Measurements from ENCODE around the gene CNKSR1.

Gene CNKSR1

DNA sequence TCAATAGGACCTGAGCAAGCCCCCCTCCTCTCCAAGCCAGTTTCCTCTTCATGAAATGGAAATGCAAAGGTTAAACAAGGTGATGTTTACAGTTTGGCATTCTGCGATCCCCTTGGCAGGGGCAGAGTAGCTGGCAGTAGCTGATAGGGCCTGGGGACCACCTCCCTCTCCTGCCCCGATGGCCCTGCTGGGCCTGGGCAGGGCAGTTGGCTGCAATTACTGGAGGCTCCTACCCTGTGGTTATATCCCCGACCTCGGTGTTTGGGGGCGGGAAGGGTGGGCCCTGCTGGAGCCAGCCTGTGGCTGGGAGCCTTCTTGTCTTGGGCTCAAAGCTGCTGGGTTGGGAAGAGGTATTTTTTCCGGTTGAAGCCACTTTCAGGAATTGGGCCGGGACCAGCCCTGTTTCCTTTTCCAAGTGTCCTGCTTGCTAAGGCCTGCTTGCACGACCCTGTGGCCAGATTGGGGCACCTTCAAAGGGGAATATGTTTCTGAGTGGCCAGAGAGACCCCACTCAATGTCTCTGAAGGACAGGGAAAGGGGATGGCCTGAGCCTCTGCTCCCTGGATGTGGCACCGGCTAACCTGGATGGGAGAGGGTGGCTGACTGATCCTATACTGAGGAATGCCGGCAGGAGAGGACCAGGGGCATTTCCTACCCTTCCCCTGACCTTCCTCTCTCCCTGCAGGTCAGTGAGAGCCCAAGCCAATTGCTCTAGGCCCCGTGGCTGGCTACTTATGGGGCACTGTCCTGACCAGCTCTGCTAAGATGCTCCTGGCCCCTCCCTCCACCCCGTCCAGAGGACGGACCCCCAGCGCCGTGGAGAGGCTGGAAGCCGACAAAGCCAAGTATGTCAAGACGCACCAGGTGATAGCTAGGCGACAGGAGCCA is 16.5 kb upstream of the CNKSR1 start:
- DNase-seq = no peak

DNA sequence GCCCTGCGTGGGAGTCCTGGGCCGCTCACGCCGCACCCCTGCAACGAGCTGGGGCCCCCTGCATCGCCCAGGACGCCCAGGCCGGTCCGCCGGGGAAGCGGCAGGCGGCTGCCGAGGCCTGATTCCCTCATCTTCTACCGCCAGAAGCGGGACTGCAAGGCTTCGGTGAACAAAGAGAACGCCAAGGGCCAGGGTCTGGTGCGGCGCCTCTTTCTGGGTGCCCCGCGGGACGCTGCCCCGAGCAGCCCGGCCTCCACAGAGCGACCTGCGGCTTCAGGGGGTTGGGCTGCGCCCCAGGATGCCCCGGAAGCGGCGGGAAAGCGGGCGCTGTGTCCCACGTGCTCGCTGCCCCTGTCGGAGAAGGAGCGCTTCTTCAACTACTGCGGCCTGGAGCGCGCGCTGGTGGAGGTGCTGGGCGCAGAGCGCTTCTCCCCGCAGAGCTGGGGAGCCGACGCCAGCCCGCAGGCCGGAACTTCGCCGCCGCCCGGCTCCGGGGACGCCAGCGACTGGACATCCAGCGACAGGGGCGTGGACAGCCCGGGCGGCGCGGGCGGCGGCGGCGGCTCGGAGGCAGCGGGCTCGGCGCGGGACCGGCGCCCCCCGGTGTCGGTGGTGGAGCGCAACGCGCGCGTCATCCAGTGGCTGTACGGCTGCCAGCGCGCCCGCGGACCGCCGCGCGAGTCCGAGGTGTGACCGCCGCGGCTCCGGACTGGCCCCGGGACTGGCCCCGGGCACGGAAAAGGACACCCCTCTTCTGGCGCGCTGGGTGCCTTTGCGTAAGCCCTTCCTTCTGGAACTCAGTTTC is 15.7 kb upstream of the CNKSR1 start:
- no peak for DNase-seq

DNA sequence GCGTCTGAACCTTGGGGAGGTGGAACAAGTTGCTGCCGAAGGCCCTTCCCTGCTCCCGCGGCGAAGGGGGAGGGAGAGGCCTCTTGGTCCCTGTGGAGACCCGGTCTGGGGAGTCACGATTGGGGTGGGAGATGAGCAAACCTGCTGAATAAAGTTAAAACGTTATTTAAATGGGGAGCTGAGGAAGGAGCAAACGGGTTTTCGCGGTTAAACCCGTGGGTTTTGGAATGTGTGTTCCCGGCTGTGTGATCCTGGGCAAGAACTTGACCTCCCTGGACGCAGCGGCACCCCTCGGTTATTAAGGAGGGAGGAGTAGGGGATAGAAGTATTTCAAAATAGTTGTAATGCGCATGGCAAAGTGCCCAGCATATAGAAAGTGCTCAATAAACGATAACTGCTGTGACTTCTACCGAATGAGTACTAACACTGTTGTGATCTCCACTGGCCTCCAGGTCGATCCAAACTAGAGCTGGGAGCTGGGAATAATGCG is 15.0 kb upstream of the CNKSR1 start:
- DNase-seq = no peak

DNA sequence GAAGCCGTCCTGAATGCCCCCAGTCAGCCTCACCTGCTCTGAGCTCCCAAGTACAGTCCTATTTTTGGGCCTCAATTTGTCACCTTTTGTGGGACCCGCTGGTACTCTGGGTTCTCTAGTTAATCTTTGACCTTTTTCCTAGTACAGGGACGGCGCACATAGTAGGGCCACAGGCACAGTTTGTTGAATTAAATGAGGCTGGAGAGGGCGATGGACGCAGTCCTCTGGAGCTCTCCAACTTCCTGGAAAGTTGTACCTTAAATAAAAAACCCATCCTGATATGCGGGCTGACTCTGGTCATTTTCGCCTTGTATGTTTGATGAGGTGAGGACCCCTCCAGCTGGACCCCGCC is 13.6 kb upstream of the CNKSR1 start:
- DNase-seq = no peak

DNA sequence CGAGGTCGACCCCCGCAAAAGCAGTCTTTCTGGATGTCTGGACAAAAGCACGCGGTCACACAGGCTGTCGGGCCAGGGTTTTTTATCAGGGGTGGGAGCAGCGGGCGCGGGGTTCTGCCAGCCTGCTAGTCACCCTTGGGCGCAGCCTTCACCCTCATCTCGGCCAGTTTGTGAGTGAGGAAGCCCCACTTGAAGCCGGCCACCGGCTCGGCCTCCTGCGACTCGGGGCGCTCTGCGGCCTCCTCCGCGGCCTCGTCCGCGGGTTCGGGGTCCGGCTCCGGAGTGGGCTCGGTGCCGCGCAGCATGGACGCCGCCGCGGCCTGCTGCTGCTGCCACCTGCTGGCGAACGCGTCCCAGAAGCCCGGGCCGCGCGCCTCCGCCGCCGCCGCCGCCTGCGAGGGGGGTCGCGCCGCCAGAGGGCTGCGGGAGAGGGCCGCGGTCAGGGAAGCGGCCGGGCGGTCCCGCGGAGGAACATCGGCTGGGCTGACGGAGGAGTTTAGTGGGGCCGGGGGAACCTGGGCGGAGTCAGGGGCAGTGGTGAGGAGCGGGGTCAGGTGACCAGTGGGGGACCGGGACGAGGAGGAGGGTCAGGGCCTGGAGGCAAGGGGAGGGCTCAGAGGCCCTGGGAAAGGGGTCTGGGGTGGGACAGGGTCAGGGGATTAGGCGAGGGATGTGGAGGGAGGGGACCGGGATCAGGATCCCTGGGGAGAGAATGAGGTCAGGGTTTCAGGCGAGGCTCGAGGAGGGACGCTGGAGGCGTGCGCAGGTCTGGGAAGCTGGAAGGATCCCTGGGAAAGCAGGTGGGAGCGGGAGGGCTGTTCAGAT is 13.0 kb upstream of the CNKSR1 start:
- no peak for DNase-seq

DNA sequence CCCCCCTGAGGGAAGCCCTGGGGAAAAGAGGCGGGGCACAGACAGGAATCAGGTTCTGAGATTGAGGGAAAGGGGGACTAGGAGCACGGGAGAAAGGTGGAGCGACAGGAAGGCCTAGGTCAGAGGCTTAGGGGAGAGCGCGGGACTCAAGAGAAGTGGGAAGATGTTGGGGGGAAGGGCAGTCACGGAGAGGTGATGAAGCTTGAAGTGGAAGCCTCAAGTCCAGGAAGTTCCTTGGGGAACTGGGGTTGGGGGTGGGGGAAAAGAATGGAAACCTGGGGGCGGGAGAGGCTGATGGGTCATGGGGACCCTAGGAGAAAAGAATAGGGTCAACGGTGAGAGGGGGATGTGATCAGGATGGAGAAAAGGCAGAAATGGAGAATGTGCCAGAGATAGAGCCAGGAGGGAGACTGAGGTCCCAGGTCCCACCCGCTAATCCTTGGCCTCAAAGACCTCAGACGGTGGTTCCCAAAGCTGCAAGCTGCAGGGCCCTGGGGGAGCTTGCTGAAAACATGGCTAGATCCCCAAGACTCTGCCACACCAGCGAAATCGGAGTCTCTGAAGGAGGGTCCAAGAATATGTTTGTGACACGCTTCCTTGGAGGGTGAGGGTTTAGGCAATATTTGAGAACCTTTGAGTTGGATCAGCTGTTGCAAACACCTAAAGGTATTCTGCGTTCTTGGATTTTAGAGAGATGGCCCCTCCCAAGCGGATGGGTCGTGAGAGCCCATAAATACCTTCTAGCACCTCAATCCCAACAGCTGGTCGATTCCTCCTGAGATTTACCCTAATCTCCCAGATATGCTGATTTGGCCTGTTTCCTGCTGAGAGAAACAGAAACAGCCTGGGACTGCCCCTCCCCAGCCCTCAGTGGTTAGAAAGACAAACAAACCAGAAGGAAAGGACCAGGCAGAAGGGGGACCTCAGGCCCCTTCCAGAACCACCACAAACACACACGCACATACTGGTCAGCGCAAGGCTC is 12.1 kb upstream of the CNKSR1 start:
- DNase-seq = no peak

DNA sequence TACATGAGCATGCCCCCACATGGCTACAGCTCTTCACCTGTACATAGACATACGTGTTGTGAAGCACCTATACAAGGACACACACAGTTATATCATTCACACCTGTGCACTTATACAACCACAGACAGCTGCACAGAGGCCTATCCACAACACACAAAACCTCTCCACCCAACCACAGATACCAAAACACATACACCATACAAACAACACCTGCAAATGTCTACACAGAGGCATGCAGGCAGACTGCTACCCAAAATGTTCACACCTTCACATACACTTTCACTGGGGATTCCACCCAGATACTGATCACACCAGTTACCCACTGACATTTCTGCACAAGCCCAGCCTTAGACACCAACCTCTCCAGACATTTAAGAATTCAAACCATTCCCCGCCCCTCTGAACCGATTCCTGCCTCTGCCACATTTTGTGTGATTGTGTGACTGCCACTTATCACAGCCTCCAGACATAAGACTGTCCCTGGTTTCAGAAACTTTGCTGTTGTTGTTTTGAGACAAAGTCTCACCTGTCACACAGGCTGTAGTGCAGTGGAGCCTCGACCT is 10.5 kb upstream of the CNKSR1 start:
- DNase-seq = no peak

DNA sequence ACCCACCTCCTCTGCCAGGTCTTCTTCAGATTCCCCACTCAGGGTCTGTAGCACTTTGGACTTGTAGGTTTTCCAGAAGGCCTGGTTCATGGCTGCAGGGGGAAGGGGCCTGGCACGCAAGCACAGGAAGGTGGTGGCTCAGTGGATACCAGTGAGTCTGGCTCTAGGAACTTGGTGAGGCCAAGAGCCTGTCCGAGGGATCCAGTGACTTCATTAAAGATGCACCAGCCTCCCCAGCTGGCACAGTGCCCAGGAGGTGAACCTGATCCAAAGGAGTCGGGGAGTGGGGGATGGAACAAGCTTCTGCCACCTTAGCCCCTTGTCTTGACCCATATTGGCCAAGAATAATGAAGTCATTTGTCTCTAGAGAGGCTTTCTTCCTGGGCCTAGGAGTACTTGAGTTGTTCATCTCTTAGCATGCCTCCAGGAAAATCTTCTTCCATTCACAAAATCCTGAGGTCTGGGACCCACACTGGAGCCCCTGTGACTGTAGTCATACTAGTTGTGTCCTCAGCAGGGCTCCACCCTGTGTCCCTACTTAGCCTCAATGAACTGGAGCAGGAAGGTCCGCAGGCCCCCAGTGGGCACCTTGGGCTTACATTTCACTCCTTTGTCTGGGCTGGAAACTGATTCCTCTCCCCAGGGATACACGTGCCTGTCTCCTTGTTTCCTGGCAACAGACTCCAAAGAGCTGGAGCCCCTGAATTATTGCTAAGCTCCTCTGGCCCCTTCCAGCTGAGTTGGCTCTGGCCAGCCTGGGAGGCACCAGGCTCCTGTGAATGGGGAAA is 8.7 kb upstream of the CNKSR1 start, which contains the start of gene C1orf232:
TSS of gene C1orf232 (minus strand) at position 554 of the 788 bp plus-strand sequence. CDS start at position 90, 464 bp downstream.
- DNase-seq = no peak

DNA sequence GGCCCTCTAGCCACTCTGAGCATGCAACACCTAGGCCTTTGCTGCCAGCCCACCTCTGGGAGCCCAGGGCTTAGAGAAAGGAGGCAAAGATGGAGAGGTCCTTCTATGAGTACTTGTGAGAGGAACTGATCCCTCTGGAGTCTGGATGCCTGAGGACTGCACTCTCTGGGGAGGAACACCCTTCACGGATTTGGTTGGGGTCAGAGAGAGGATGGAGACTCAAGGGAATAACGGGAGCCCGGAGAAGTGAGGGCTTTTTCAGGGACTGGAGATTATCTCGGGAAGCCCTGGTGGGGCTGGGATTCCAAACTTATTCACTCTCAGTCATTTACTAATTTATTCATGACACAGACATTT is 8.1 kb upstream of the CNKSR1 start:
- DNase-seq = no peak

DNA sequence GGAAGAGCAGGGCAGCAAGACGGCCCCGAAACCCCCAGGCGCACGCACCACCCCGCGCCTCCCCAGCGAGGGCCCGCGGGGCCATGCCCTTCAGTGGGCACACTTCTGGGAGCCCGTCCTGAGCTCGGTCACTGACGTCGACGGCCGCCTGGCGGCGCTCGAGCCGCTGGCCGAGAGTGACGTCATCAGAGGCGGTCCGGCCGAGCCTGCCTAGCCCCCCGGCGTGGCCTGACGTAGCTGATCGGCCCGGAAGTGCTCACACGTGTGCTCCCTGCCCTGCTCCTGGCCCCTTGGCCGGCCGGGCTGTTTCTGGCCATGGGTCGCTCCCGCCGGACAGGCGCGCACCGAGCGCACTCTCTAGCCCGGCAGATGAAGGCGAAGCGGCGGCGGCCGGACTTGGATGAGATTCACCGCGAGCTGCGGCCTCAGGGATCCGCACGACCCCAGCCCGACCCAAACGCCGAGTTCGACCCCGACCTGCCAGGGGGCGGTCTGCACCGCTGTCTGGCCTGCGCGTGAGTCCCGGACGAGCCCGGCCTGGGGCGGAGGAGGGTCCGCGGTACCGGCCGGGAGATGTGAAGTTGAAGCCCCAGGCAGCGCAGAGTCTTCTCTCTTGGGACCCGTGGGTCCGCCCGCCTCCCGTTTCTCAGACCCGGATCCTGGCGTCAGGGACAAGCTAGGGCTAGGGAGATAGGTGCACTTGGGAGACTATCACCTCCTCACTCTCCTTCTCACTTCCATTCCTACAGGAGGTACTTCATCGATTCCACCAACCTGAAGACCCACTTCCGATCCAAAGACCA is 7.4 kb upstream of the CNKSR1 start, which contains the start of gene ZNF593:
TSS of gene ZNF593 (plus strand) at position 240 of the 803 bp plus-strand sequence. CDS start at position 316, 76 bp downstream.
- DNase-seq = peak; percentile 73

DNA sequence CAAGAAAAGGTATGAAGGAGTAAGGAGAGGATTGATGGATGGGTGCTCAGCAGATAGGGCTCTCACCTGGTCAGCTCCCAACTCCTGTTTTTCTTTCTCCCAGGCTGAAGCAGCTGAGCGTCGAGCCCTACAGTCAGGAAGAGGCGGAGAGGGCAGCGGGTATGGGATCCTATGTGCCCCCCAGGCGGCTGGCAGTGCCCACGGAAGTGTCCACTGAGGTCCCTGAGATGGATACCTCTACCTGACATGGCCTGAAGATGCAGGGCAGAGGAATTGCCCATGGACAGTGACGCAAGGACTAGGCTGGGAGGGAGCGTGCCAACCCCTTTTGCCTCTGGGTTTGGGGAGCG is 6.8 kb upstream of the CNKSR1 start:
- no peak for DNase-seq

DNA sequence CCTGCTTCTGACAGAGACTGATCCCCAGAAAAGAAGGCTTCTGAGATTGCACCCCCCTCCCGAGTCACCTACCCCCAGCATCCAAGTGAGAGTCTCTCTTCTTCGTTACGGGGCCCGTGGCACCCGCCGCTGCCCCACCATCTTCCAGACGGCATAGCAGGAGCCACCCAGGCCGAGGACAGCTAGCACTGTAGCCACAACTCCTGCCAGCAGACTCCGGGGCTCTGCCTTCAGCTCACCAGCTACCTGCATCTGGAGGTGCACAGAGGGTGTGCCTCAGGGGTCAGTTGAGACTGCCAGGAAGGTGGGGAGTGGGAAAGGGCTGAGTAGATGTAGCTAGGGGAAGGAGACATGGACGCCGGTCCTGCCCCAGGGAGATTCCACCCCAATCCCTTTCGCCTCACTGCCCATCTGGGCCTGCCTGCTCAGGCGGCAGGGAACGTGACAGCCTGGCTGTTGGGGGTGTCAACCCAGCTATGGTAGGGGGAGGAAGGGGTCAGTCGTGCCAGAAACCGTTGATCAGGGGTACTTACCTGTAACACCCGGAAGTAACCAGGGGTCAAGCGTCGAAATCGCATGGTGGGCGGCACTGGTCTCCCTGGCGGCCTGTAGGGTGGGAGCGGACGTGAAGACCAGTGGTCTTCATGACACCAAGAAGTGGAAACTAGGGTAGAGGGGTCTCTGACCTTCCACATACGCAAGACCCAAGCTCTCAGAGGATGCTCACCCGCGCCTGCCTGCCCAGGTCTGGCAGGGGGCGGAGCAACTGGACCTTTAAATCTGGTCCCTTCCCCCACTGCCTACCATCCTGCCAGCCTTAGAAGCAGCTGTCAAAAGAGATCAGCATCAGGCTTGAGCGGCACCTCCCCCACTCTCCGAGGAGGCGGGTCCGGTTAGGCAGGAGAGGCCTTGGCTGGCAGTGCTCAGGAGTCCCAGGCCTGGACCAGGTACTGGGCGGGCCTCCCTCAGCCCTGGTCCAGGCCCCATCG is 5.9 kb upstream of the CNKSR1 start, which contains the start of gene ZNF593OS:
TSS of gene ZNF593OS (minus strand) at position 749 of the 989 bp plus-strand sequence. CDS start at position 578, 171 bp downstream.
- DNase-seq = no peak

DNA sequence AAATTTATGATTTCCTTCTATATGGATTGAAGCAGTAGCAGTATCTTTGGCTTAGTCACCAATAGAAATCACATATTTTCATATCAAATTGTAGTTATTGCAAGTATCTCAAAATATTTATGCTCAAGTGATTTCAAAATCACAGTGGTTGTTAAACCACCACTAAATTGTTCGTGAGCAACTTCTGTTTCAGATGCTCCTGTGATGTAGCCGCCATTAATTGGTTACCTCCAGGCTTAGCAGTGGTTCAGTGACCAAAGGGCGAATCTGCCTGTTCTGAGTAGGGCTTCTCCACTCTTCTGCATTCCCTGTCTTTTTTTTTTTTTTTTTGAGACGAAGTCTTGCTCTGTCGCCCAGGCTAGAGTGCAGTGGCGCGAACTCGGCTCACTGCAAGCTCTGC is 1.9 kb upstream of the CNKSR1 start:
- no peak for DNase-seq

DNA sequence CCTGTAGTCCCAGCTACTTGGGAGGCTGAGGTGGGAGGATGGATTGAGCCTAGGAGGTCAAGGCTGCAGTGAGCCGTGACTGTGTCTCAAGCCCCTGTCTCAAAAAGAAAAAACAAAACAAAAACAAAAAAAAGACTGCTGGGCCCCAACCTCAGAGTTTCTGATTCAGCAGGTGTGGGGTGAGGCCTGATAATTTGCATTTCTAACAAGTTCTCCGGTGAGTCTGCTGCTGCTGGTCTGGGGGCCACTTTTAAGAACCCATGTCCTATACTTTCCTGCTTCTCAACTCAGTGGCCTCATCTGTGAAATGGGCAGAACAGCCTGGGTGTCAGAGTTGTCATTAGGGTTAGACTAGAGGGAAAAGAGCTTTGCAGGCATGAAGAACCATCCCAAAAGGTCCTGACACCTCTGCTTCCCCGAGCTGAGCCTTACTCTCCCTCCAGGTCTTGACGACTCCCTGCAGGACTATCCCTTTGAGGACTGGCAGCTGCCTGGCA is 2.8 kb downstream of the CNKSR1 start:
- no peak for DNase-seq

DNA sequence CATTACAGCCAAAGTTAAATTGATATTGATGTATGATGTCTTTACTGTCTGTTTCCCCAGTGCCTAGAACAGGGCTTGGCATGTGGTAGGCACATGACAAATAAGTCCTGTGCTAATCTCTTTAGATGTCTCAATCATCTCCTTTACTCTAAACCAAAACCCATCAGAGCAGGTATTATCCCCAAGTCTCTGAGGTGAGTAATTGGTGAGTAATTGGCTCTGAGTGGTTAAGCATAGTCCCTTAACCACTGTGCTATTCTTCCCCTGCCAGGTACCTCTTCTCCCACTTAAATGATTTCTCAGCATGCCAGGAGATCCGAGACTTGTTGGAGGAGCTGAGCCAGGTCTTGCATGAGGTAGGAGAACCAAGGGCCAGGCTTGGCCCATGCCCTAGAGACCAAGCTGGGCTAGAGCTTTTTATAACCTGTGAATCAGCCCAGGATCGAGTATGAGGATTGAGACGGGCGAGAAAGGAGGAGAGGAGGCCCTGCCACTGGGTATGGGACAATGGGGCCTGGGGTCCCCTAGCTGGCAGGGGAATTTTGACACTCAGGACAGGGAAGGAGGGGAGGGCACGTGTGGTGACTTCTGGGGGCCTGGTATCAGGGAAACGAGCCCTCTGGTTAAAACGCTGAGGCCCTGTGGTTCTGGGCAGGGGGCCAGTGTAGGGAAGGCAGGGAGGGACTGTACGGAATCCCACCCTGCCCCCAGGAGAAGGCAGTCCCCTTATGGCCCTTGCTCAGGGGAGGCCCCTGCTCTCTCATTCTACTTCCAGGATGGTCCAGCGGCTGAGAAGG is 4.5 kb downstream of the CNKSR1 start:
- DNase-seq = no peak

DNA sequence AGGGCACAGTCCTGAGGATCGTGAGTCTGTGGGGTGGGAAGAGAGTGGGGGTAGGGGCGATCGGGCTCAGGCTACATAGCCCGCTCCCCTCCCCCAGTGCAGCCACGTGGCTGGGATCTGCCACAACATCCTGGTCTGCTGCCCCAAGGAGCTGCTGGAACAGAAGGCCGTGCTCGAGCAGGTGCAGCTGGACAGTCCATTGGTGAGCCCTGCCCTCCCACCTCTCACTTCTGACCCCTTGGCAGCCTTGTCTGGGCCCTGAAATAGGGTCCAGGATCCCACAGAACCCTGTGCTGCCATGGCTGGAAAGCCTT is 5.0 kb downstream of the CNKSR1 start:
- no peak for DNase-seq

DNA sequence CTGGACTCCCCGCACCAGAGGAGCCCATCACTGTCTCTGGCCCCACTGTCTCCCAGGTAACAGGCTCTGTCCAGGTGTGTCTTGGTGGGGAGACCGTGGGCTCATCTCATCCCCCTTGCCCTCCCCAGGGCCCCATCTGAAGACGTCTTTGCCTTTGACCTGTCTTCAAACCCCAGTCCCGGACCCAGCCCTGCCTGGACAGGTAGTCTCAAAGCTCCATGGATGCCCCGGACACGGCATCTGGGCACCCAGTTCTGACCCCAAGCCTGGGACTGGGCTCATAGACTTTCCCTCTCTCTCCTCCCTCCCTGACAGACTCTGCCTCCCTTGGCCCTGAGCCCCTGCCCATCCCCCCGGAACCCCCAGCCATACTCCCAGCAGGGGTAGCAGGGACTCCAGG is 6.8 kb downstream of the CNKSR1 start:
- DNase-seq = no peak

Measured in NCI-H2029 (cell line).